Measurements from ENCODE around the gene OR6C68.
"Not testable (repeated sequence)": the region's sequence is repeated elsewhere in the genome, so short reads cannot be mapped to it uniquely, and the experiment has no call there.

The OR6C68 gene

GRCh38 chr12:55492078-55492477 lies at the start of gene OR6C68:
TSS of gene OR6C68 (plus strand) at chr12:55492378. CDS start at chr12:55492378, 0 bp downstream.
- DNase-seq = no peak

GRCh38 chr12:55443776-55444175 lies 48.4 kb upstream of the OR6C68 start, which contains the start of gene OR6C2:
TSS of gene OR6C2 (plus strand) at chr12:55444076. CDS start at chr12:55452214, 8,138 bp downstream.
- no peak for DNase-seq

DNA sequence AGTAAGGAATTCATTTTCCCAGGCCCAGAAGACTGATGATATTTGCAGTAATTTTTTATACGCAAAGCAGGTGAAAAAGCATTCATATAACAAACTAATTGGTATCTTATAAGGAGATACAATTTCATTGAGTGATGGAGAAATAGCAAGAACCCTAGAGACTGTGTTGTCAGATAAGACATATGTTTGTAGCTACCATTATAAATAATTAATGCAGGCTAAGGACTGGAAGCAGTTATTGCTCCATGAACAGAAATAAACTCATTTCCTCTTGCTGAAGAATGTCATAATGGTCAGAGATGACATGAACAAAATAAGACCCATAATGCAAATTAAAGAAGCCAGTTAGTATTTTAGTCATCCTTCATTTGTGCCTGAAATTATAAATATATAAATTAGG lies 46.8 kb upstream of the OR6C68 start:
- DNase-seq = no peak

DNA sequence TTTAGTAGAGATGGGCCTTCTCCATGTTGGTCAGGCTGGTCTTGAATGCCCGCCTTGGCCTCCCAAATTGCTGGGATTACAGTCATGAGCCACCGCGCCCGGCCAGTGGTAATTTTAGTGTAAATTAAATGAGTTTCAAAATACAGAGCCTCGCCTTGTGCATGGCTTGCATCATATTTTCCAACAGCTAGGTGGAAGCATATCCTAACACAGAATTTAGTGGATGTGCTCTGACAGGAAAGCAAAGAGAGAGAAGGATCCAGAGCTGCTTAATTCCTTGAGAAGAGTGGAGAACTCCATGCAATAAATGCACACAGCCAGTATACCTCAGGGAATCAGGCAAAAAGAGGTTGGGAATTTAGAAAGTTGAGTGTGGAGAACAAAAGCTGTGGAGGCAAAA lies 45.9 kb upstream of the OR6C68 start:
- DNase-seq = peak; percentile 10

- DNase-seq = no peak
These were observed 43.4 kb upstream of the OR6C68 start for GRCh38 chr12:55448825-55449224.

DNA sequence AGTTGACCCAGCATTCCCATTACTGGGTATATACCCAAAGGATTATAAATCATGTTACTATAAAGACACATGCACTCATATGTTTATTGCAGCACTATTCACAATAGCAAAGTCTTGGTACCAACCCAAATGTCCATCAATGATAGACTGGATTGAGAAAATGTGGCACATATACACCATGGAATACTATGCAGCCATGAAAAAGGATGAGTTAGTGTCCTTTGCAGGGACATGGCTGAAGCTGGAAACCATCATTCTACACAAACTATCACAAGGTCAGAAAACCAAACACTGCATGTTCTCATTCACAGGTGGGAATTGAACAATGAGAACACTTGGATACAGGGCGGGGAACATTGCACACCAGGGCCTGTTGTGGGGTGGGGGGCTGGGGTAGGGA lies 27.3 kb upstream of the OR6C68 start:
- DNase-seq = not testable (repeated sequence)

DNA sequence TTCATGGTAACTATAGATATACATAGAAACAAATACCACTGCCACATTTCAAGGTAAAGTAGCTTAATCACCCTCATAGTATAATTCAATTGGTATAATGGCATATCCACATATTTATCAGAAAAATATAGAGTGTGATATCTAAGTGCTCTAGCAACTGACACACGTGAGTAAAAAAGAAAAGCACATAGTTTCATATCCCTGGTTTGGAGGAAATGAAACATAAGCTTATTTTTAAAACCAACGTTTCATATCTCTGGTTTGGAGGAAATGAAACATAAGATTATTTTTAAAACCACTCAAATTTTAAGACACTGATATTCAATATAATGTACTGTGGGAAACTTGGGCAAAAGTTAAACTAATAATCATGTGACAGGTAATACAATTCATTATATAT lies 24.3 kb upstream of the OR6C68 start:
- no peak for DNase-seq

DNA sequence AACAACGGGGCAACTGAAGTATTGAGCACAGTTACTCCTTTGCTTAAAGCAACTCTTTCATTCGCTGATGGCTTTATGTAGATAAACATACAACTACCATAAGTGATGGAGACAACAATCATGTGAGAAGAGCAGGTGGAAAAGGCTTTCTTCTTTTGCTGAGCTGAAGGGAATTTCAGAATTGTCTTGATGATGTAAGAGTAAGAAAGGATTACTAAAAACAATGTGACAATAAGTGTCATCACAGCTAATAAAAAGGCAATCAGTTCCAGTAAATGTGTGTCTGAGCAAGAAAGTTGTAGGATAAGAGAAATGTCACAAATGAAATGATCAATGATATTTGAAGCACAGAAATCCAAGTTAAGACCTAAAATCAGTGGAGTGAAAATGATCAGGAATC lies 22.9 kb upstream of the OR6C68 start:
- DNase-seq = no peak

DNA sequence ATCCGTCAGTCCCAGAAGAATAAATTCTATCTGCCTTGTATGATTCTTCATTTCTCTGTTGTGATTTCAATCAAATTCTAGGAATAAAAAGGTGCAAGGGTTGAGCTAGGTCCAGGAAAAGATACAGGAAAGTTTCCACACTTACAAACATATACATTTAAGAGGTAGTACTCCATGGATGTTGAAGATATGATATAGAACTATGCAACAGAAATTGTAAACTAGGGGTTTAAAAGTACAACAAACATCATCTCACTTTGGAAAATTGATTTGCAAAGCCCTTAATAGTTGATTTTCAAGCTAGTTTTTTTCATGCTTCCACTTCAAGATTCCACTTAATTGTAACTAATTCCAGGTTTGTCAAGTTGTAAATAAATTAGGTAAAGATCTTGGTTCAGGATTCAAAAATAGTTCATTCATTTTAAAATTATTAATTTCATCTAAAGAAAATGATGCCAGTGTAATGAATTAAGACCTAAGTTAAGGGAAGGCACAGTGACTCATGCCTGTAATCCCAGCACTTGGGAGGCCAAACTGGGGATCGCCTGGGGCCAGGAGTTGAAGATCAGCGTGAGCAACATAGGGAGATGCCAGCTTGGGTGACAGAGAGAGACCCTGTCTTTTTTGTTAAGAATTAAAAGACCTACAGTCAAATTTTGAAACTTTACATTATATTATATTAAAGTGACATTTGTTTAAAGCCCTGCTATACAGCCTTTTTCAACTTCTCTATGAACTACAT lies 21.9 kb upstream of the OR6C68 start, which contains the start of gene OR6C70:
TSS of gene OR6C70 (minus strand) at position 51 of the 742 bp plus-strand sequence. CDS start at position 51, 0 bp downstream.
- no peak for DNase-seq

- no peak for DNase-seq
These were observed 19.9 kb upstream of the OR6C68 start for GRCh38 chr12:55472264-55472663.

GRCh38 chr12:55479136-55479535 lies 13.0 kb upstream of the OR6C68 start:
- DNase-seq = not testable (repeated sequence)

GRCh38 chr12:55484284-55484683 lies 7.9 kb upstream of the OR6C68 start:
- DNase-seq = not testable (repeated sequence)

GRCh38 chr12:55495490-55495889 lies 3.3 kb downstream of the OR6C68 start:
- no peak for DNase-seq

DNA sequence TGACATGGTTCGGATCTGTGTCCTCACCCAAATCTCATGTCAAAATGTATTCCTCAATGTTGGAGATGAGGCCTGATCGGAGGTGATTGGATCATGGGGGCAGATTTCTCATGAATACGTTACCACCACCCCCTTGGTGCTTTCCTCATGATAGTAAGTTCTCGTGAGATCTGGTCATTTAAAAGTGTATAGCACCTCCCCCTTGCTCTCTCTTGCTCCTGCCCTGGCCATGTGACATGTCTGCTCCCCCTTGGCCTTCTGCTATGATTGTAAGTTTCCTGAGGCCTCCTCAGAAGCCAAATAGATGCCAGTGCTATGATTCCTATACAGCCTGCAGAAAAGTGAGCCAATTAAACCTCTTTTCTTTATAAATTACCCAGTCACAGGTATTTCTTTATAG lies 7.1 kb downstream of the OR6C68 start:
- no peak for DNase-seq

DNA sequence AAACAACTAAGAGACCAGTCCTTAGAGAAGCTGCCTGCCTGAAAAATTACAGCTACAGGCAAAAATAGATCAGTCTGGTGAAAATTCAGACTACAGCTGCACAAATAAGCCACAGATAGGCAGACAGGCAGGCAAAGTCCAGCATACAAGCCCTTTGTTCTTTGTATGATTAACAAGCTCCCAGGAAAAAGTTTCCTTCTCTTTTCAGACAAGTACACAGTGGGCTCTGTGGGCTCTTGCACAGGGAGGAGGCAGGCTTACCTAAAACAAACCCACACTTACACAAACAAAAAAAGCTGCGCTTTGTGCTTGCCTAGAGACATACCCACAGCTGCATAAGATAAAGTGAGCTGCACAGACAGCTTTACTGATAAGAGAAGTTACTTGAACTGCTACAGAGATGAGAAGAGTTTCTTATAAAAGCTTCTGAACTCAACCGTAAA lies 7.7 kb downstream of the OR6C68 start:
- DNase-seq = no peak

DNA sequence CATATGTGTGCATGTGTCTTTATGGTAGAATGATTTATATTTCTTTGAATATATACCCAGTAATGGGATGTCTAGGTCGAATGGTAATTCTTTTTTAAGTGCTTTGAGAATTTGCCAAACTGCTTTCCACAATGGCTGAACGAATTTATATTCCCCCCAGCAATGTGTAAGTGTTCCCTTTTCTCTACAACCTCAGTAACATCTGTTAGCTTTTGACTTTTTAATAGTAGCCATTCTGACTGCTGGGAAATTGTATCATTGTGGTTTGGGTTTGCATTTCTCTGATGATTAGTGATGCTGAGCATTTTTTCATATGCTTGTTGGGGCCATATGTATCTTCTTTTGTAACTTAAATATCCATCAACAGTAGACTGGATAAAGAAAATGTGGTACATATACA lies 9.4 kb downstream of the OR6C68 start:
- no peak for DNase-seq

DNA sequence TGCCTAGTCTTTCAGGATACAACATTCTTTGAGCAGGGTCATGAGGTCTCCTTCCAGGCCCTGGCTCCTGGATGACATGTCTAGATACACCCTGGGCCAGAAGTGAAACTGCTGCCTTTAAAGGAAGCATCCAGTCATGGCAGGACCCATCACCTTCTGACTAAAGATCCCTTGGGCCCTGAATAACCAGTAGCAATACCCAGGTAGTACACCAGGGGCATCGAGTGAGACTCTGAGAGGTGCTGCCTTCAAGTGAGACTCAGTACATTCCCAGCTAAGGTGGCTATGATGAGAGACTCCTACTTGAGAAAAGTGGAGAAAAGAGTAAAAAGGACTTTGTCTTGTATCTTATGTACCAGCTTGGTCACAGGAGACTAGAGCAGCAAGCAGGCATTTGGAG lies 23.5 kb downstream of the OR6C68 start:
- no peak for DNase-seq

- no peak for DNase-seq
These were observed 24.2 kb downstream of the OR6C68 start for GRCh38 chr12:55516391-55516790.

All from DMS153 (cell line).